Astrocyte of the cerebellum (primary cell): ENCODE results near the gene ATXN7L3.

Experiments
- DNase-seq: peaks from one replicate; pipeline ENCODE4 v3.0.0-alpha.2; 2011; ENCODE audit warnings: low read depth
- H3K4me3 ChIP-seq: 2 replicates; pipeline ENCODE4 v1.5.1; 2011; ENCODE audit warnings: mild to moderate bottlenecking, low read depth, low read length, moderate library complexity
- CTCF ChIP-seq: IDR thresholded peaks from 2 replicates; pipeline ENCODE4 v1.5.1; 2012; ENCODE audit warnings: low read length, low read depth, moderate library complexity, mild to moderate bottlenecking; ENCODE audit errors: missing control alignments
- in situ Hi-C: cut with HindIII; loops from 2 replicates; pipeline ENCODE4 v1.10.0; 2017; ENCODE audit warnings: low sequenced_read_pairs

Gene ATXN7L3

GRCh38 chr17:44184212-44184810 is 15.4 kb downstream of the ATXN7L3 start:
- H3K4me3 ChIP-seq = no peak overlapping the region
- in situ Hi-C loops = no loop called here
- TF ChIP-seq CTCF = no peak
- no peak for DNase-seq

- in situ Hi-C loops = no loop called here
- DNase-seq = no peak
- H3K4me3 ChIP-seq = no peak overlapping the region
- TF ChIP-seq CTCF = no peak
These were observed 16.7 kb downstream of the ATXN7L3 start for GRCh38 chr17:44183024-44183423.

GRCh38 chr17:44178133-44178532 is 21.6 kb downstream of the ATXN7L3 start:
- DNase-seq = no peak
- in situ Hi-C loops = no loop called here
- no peak overlapping the region for H3K4me3 ChIP-seq
- no peak for TF ChIP-seq CTCF

- no peak overlapping the region for H3K4me3 ChIP-seq
- in situ Hi-C loops = no loop called here
- no peak for DNase-seq
- no peak for TF ChIP-seq CTCF
These were observed 22.0 kb downstream of the ATXN7L3 start for GRCh38 chr17:44177640-44178039.

- in situ Hi-C loops = no loop called here
- H3K4me3 ChIP-seq = no peak overlapping the region
- DNase-seq = no peak
- no peak for TF ChIP-seq CTCF
These were observed 22.8 kb downstream of the ATXN7L3 start for GRCh38 chr17:44176671-44177501.

GRCh38 chr17:44176257-44176656 is 23.4 kb downstream of the ATXN7L3 start:
- in situ Hi-C loops = no loop called here
- H3K4me3 ChIP-seq = no peak overlapping the region
- DNase-seq = no peak
- no peak for TF ChIP-seq CTCF
